HepG2 (cell line): ENCODE results near the gene SH3PXD2A. TPM values are rescaled to one million over a fixed set of nuclear protein-coding genes. Genes with fewer than 3 reads are reported as not detected.

ENCODE experiments used
- ATAC-seq: fragments of 200-7000 bp; cut with Tn5 transposase; 3 replicates; pipeline ENCODE4 v1.9.1; 2020; ENCODE audit warnings: mild to moderate bottlenecking, moderate library complexity
- BruUV-seq: library from RNA; stranded (reverse); fragments of 400-500 nt; replicated peaks from 2 replicates; lab custom pipeline; 2021; lab: Mats Ljungman, UMichigan
- CTCF ChIA-PET: fragments of 300-600 bp; formaldehyde crosslinking; extraction: SDS; loops from one replicate; lab custom pipeline; 2021; ENCODE audit warnings: low total read pairs, inconsistent platforms, low intra/inter-chr PET ratio; lab: Yijun Ruan, JAX
- POLR2A ChIA-PET: fragments of 350-600 bp; sonication (Branson Sonifier 250); formaldehyde crosslinking; loops from one replicate; lab custom pipeline; 2020; ENCODE audit warnings: antibody characterized with exemption, inconsistent platforms; lab: Yijun Ruan, JAX
- DNase-seq: peaks from one replicate; pipeline ENCODE4 v3.0.0-alpha.2; 2015; ENCODE audit warnings: low spot score
- FAIRE-seq: peaks from 3 replicates; lab custom pipeline; 2011; peaks lifted over from hg19 to GRCh38; lab: Jason Lieb, UNC
- H2AFZ ChIP-seq: one replicate; pipeline ENCODE4 v1.6.1; 2011; ENCODE audit warnings: low read length, inconsistent platforms
- H3K27ac ChIP-seq: fragments of 300-600 bp; 3 replicates; pipeline ENCODE4 v1.8.0; 2011; ENCODE audit warnings: mixed run types, mild to moderate bottlenecking, mixed read lengths, low read length, inconsistent platforms; ENCODE audit not compliant: insufficient read depth; ENCODE audit errors: extremely low read length
- H3K27me3 ChIP-seq, 2 experiments: fragments of 200-600 bp in 1 of 2; 2 replicates in 1 of 2; 3 replicates in 1 of 2; pipeline versions ENCODE4 v1.6.0 to v1.8.0; 2011; ENCODE audit warnings: low read length in 2 of 2, mild to moderate bottlenecking in 2 of 2, moderate library complexity in 2 of 2, inconsistent platforms in 1 of 2; ENCODE audit not compliant: insufficient read depth in 2 of 2, control insufficient read depth in 1 of 2
- H3K36me3 ChIP-seq, 2 experiments: fragments of 200-600 bp in 1 of 2; replicated peaks in 1 of 2; 2 replicates in 1 of 2; 3 replicates in 1 of 2; pipeline versions ENCODE4 v1.5.1 to v1.8.0; 2011; ENCODE audit warnings: low read length in 2 of 2, inconsistent platforms in 1 of 2; ENCODE audit not compliant: insufficient read depth in 2 of 2, control insufficient read depth in 1 of 2
- H3K4me1 ChIP-seq: 2 replicates; pipeline ENCODE4 v1.5.1; 2012; ENCODE audit warnings: low read length, inconsistent platforms; ENCODE audit not compliant: insufficient read depth
- H3K4me2 ChIP-seq: 2 replicates; pipeline ENCODE4 v1.6.0; 2011; ENCODE audit warnings: low read depth, low read length, inconsistent platforms
- H3K4me3 ChIP-seq, 3 experiments: fragments of 200-600 bp in 1 of 3; sonication (generic), shearing (Covaris generic) in 1 of 3; replicated peaks in 1 of 3; 2 replicates each; pipeline ENCODE4 v1.5.1; 2011 to 2016; ENCODE audit warnings: low read length in 3 of 3, inconsistent platforms in 2 of 3, low read depth in 2 of 3, mild to moderate bottlenecking in 2 of 3, control low read depth in 1 of 3, mixed read lengths in 1 of 3; ENCODE audit not compliant: insufficient read depth in 1 of 3
- H3K79me2 ChIP-seq: one replicate; pipeline ENCODE4 v1.6.1; 2011; ENCODE audit warnings: low read length, inconsistent platforms; ENCODE audit not compliant: insufficient read depth
- H3K9ac ChIP-seq: 2 replicates; pipeline ENCODE4 v1.6.0; 2011; ENCODE audit warnings: mild to moderate bottlenecking, low read depth, low read length, inconsistent platforms; ENCODE audit not compliant: insufficient read depth
- H3K9me3 ChIP-seq: 2 replicates; pipeline ENCODE4 v1.5.1; 2012; ENCODE audit warnings: mild to moderate bottlenecking, low read length
- H4K20me1 ChIP-seq: 2 replicates; pipeline ENCODE4 v1.6.0; 2011; ENCODE audit warnings: inconsistent platforms, mild to moderate bottlenecking, low read length, moderate library complexity; ENCODE audit not compliant: insufficient read depth
- BHLHE40 ChIP-seq: IDR thresholded peaks from 2 replicates; pipeline ENCODE4 v1.6.1; 2011; ENCODE audit warnings: low read length, improper control_type of control experiment
- BRD4 ChIP-seq: sonication (generic); formaldehyde crosslinking; IDR thresholded peaks from 2 replicates; pipeline ENCODE4 v1.4.0; 2020; ENCODE audit warnings: missing genetic modification reagents
- EZH2 ChIP-seq: conservative IDR thresholded peaks from 2 replicates; pipeline ENCODE4 v1.6.1; 2012; ENCODE audit warnings: mild to moderate bottlenecking, low read depth, low read length, moderate library complexity
- KAT2B ChIP-seq: fragments of 150-350 bp; IDR thresholded peaks from 2 replicates; pipeline ENCODE4 v1.6.1; 2014; ENCODE audit warnings: low read depth, low read length, borderline replicate concordance
- NFE2L2 ChIP-seq: fragments of 150-350 bp; IDR thresholded peaks from 2 replicates; pipeline ENCODE4 v1.6.1; 2014; ENCODE audit warnings: low read length
- RFXAP ChIP-seq: sonication (generic); formaldehyde crosslinking; IDR thresholded peaks from 2 replicates; pipeline ENCODE4 v1.4.0; 2020; ENCODE audit warnings: missing genetic modification reagents, borderline replicate concordance
- SOX6 ChIP-seq, 2 experiments: fragments of 450-650 bp in 1 of 2; sonication (generic) in 1 of 2; formaldehyde crosslinking in 1 of 2; IDR thresholded peaks; 2 replicates each; pipeline versions ENCODE4 v1.4.0 to v1.6.1; 2017 to 2020; ENCODE audit warnings: antibody characterized with exemption in 1 of 2, mild to moderate bottlenecking in 1 of 2, missing genetic modification reagents in 1 of 2
- ZNF446 ChIP-seq: sonication (generic); formaldehyde crosslinking; IDR thresholded peaks from 2 replicates; pipeline ENCODE4 v1.5.0; 2020; ENCODE audit warnings: mild to moderate bottlenecking, missing genetic modification reagents
- ZNF83 ChIP-seq: sonication (generic); formaldehyde crosslinking; IDR thresholded peaks from 2 replicates; pipeline ENCODE4 v1.4.0; 2020; ENCODE audit warnings: missing genetic modification reagents, mild to moderate bottlenecking, borderline replicate concordance
- WGBS: methylation state at CpG from one replicate; pipeline ENCODE4 v1.1.6; 2017; ENCODE audit warnings: low lambda C conversion rate; 5-methylcytosine and 5-hydroxymethylcytosine counted together
- in situ Hi-C: cut with HindIII; loops from 2 replicates; pipeline ENCODE4 v1.10.0; 2017; ENCODE audit warnings: low pct_unique_long_range_greater_than_20kb; ENCODE audit not compliant: extremely low pct_ligation_motif_present
- intact Hi-C: fragments of 100-400 bp; cut with micrococcal nuclease; formaldehyde crosslinking; loops from one replicate; pipeline ENCODE4 v1.10.0; 2022; ENCODE audit not compliant: unreplicated experiment
- polyA plus RNA-seq, 8 experiments: library from polyadenylated mRNA; depleted of rRNA in 3 of 8; stranded (reverse) in 7 of 8; unstranded in 1 of 8; fragments of >200 nt; fragmentation: Illumina TruSeq in 4 of 8; extraction: Trizol in 4 of 8; gene quantifications; 2 replicates each; pipeline versions ENCODE4 v1.2.1 to v1.2.3, GENCODE V29; 2011 to 2016; ENCODE audit warnings: low read depth in 4 of 8, missing spikeins in 1 of 8, mixed read lengths in 1 of 8; ENCODE audit not compliant: insufficient read depth in 1 of 8
- total RNA-seq, 5 experiments: library from RNA; depleted of rRNA; stranded (reverse); fragments of >200 nt; fragmentation: Illumina TruSeq; extraction: Trizol; gene quantifications; 2 replicates each; pipeline ENCODE4 v1.2.3, GENCODE V29; 2016; ENCODE audit warnings: low read depth in 1 of 5

SH3PXD2A gene
- total and polyA plus RNA-seq, 2 of the 13 experiments (the other 11 are each of a cell fraction or from before 2014, with no cell fraction given): 11.1 to 11.3 TPM

GRCh38 chr10:103701380-103702222 is 153.8 kb downstream of the SH3PXD2A start:
- 53% methylated on average over 1 of the region's 1 CpG for WGBS
- in situ Hi-C loops (no loop called here), intact Hi-C loops (no loop called here)
- Histone ChIP-seq H3K4me3 (no peak overlapping the region), H3K27ac (no peak overlapping the region), H3K36me3 (peaks cover 11 to 68% of the 10 kb centered on the region in 2 experiments; a peak in 4 of 5 replicates), H3K79me2 (no peaks in the 10 kb centered on the region), H3K27me3 (no peaks in the 10 kb centered on the region; a peak in 1 of 5 replicates), H2AFZ (no peak overlapping the region), H3K4me1 (peaks cover 6% of the 10 kb centered on the region; the same call in 1 of the 2 replicates), H3K9me3 (no peaks in the 10 kb centered on the region), H3K4me2 (no peak overlapping the region)
- BruUV-seq: no TSS peak
- CTCF ChIA-PET: no interaction called here
- 0 out of 2 replicates have a peak, but pooled peaks have one; percentile 13 for TF ChIP-seq SOX6 (IDR thresholded peaks at IDR 0.05)
- TF ChIP-seq SOX6 (CRISPR knock-in tag; IDR thresholded peaks at IDR 0.05): no peak
- no peak for TF ChIP-seq RFXAP
- TF ChIP-seq, all 625 proteins: peak for 1
- FAIRE-seq (no peak), ATAC-seq (no peak), DNase-seq (no peak)
- Histone ChIP-seq H4K20me1 (0 out of 2 replicates have a peak, but pooled peaks cover under 1% of the 10 kb centered on the region), H3K9ac (no peak overlapping the region)
- POLR2A ChIA-PET: no interaction called here

- no peak overlapping the region for H3K9ac ChIP-seq
- in situ Hi-C loops: no loop called here
- intact Hi-C loops: no loop called here
- FAIRE-seq (no peak), ATAC-seq (no peak), DNase-seq (no peak)
- H3K79me2 ChIP-seq: no peaks in the 10 kb centered on the region
- peaks cover 2% of the 10 kb centered on the region; the same call in 1 of the 2 replicates for H4K20me1 ChIP-seq
- no peak overlapping the region for H3K4me3 ChIP-seq
- H3K27ac ChIP-seq: no peak overlapping the region
- POLR2A ChIA-PET: no interaction called here
- TF ChIP-seq ZNF446 (CRISPR knock-in tag) (no peak), KAT2B (no peak), NFE2L2 (no peak), EZH2 (no peak), ZNF83 (CRISPR knock-in tag) (no peak), BRD4 (CRISPR knock-in tag) (no peak), BHLHE40 (no peak)
- H3K4me1 ChIP-seq: peaks cover 18% of the 10 kb centered on the region
- CTCF ChIA-PET: no interaction called here
- no TSS peak for BruUV-seq
- H3K27me3 ChIP-seq: no peaks in the 10 kb centered on the region; a peak in 1 of 5 replicates
- no peaks in the 10 kb centered on the region for H3K9me3 ChIP-seq
- H3K36me3 ChIP-seq: peaks cover 11 to 63% of the 10 kb centered on the region in 2 experiments; a peak in 4 of 5 replicates
- H2AFZ ChIP-seq: no peak overlapping the region
- H3K4me2 ChIP-seq: no peak overlapping the region
These were observed 155.0 kb downstream of the SH3PXD2A start for GRCh38 chr10:103700436-103700715.
